Ishikawa (cell line): Measurements from ENCODE around the gene MFNG.

Source experiments
- RAD21 ChIP-seq: IDR thresholded peaks from 2 replicates; pipeline ENCODE4 v1.6.1; 2012; ENCODE audit warnings: low read depth
- TCF12 ChIP-seq: IDR thresholded peaks from 2 replicates; pipeline ENCODE4 v1.6.1; 2012; ENCODE audit warnings: low read depth
- ZBTB7A ChIP-seq: IDR thresholded peaks from 2 replicates; pipeline ENCODE4 v1.6.1; 2012; ENCODE audit warnings: low read depth
- TF ChIP-seq, protein P1 (sequence below): IDR thresholded peaks from 2 replicates; pipeline ENCODE4 v1.6.1; 2012; ENCODE audit warnings: low read depth, mild to moderate bottlenecking

DNA sequence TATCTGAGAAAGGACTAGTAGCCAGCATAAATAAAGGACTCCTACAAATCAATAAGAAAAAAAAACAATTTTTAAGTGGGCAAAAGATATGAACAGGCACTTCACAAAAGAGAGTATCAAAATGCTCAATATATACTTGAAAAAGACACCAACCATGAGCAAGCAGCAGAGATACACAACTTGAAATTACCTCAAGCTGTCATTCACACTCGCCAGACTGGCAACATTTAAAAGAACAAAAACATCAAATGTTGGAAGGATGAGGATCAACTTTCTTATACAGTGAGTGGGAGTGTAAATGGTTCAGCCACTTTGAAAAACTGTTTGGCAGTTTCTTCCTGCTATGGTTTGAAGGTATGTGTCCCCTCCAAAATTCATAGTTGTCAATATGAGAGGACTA is 35.0 kb downstream of the MFNG start:
- TF ChIP-seq, protein P1, sequence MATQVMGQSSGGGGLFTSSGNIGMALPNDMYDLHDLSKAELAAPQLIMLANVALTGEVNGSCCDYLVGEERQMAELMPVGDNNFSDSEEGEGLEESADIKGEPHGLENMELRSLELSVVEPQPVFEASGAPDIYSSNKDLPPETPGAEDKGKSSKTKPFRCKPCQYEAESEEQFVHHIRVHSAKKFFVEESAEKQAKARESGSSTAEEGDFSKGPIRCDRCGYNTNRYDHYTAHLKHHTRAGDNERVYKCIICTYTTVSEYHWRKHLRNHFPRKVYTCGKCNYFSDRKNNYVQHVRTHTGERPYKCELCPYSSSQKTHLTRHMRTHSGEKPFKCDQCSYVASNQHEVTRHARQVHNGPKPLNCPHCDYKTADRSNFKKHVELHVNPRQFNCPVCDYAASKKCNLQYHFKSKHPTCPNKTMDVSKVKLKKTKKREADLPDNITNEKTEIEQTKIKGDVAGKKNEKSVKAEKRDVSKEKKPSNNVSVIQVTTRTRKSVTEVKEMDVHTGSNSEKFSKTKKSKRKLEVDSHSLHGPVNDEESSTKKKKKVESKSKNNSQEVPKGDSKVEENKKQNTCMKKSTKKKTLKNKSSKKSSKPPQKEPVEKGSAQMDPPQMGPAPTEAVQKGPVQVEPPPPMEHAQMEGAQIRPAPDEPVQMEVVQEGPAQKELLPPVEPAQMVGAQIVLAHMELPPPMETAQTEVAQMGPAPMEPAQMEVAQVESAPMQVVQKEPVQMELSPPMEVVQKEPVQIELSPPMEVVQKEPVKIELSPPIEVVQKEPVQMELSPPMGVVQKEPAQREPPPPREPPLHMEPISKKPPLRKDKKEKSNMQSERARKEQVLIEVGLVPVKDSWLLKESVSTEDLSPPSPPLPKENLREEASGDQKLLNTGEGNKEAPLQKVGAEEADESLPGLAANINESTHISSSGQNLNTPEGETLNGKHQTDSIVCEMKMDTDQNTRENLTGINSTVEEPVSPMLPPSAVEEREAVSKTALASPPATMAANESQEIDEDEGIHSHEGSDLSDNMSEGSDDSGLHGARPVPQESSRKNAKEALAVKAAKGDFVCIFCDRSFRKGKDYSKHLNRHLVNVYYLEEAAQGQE: no peak
- TF ChIP-seq TCF12: no peak
- no peak for TF ChIP-seq ZBTB7A
- TF ChIP-seq RAD21: no peak
